Activated CD8-positive, alpha-beta T cell treated with anti-CD3 and anti-CD28 coated beads for 36 hours (primary cell): ENCODE data around the gene FAM219A. TPM values are rescaled to one million over a fixed set of nuclear protein-coding genes. Genes with fewer than 3 reads are reported as not detected.

Experiments used
- ATAC-seq: fragments of 200-7000 bp; cut with Tn5 transposase; one replicate; pipeline ENCODE4 v1.10.0; 2021; ENCODE audit warnings: mild to moderate bottlenecking, moderate library complexity
- CTCF ChIA-PET: fragments of 350-600 bp; sonication (Branson Sonifier 250); formaldehyde crosslinking; loops from one replicate; lab custom pipeline; 2021; ENCODE audit warnings: antibody characterized with exemption; lab: Charles Lee
- POLR2A ChIA-PET: fragments of 350-600 bp; sonication (Branson Sonifier 250); formaldehyde crosslinking; loops from one replicate; lab custom pipeline; 2021; ENCODE audit warnings: antibody characterized with exemption; lab: Charles Lee
- DNase-seq: peaks from one replicate; pipeline ENCODE4 v3.0.0-alpha.2; 2020
- H3K27ac Mint-ChIP-seq: one replicate; pipeline ENCODE4 v1.8.0; 2021; ENCODE audit warnings: mild to moderate bottlenecking, mixed read lengths
- H3K27me3 Mint-ChIP-seq: one replicate; pipeline ENCODE4 v1.8.0; 2021; ENCODE audit warnings: mixed read lengths
- H3K36me3 Mint-ChIP-seq: one replicate; pipeline ENCODE4 v1.8.0; 2021; ENCODE audit warnings: low read depth, mixed read lengths
- H3K4me1 Mint-ChIP-seq: one replicate; pipeline ENCODE4 v1.8.0; 2021; ENCODE audit warnings: low read depth, mixed read lengths
- H3K4me3 Mint-ChIP-seq: one replicate; pipeline ENCODE4 v1.8.0; 2021; ENCODE audit warnings: mild to moderate bottlenecking, moderate library complexity, mixed read lengths
- H3K9me3 Mint-ChIP-seq: one replicate; pipeline ENCODE4 v1.8.0; 2021; ENCODE audit warnings: mixed read lengths
- CTCF ChIP-seq: fragments of 200-600 bp; IDR thresholded peaks from one replicate; pipeline ENCODE4 v1.8.0; 2022; ENCODE audit warnings: antibody characterized with exemption, mild to moderate bottlenecking
- intact Hi-C: fragments of 100-400 bp; cut with micrococcal nuclease; formaldehyde crosslinking; loops from one replicate; pipeline ENCODE4 v1.10.0; 2022
- total RNA-seq, 2 experiments: library from RNA; stranded (reverse); gene quantifications; one replicate each; pipeline ENCODE4 v1.2.3, GENCODE V29; 2021

Gene FAM219A
- total RNA-seq = 1 to 10 TPM; 8.2 to 9.2 TPM

- TF ChIP-seq CTCF = no peak
- ATAC-seq (peak; percentile 92), DNase-seq (peak; percentile 99)
- ChIA-PET POLR2A (interaction anchor here (1.0 kb wide), 2 partner anchors 9 to 189 kb away, joined by 3 read pairs; no protein-coding TSS in a partner anchor), CTCF (interaction anchor here (0.8 to 1.9 kb wide), 4 partner anchors 42 to 134 kb away, joined by 3 to 7 read pairs (median 4); no protein-coding TSS in a partner anchor)
- peaks cover 42% of the 10 kb centered on the region for H3K4me1 Mint-ChIP-seq
- no peaks in the 10 kb centered on the region for H3K9me3 Mint-ChIP-seq
- peaks cover 9% of the 10 kb centered on the region for H3K27me3 Mint-ChIP-seq
- intact Hi-C loops = no loop called here
- no peaks in the 10 kb centered on the region for H3K36me3 Mint-ChIP-seq
- peak within 1 kb of the TSS; percentile 86 for H3K4me3 Mint-ChIP-seq
- peak within 1 kb of the TSS; percentile 78 for H3K27ac Mint-ChIP-seq
Measured at GRCh38 chr9:34458013-34458958, at the start of gene FAM219A, which contains the start of gene DNAI1. Gene FAM219A, minus strand, starts transcription at chr9:34458570. Its CDS starts 307 bp downstream, at chr9:34458263. Gene DNAI1, plus strand, starts transcription at chr9:34458805. Its CDS starts 201 bp downstream, at chr9:34459006.

- no peak for DNase-seq
- ChIA-PET CTCF (interaction anchor here (1.5 kb wide), 1 partner anchor 69 kb away, joined by 4 read pairs; no protein-coding TSS in a partner anchor), POLR2A (interaction anchor here (0.7 to 0.8 kb wide), 2 partner anchors 31 to 129 kb away, joined by 3 read pairs; partner anchors contain the start of gene SIGMAR1)
- TF ChIP-seq CTCF = no peak
- Mint-ChIP-seq H3K27ac (no peak overlapping the region), H3K4me1 (no peaks in the 10 kb centered on the region), H3K9me3 (no peaks in the 10 kb centered on the region), H3K27me3 (peaks cover 4% of the 10 kb centered on the region), H3K4me3 (no peak overlapping the region), H3K36me3 (no peaks in the 10 kb centered on the region)
- intact Hi-C loops = no loop called here
- ATAC-seq = no peak
Measured at GRCh38 chr9:34507966-34508365, 49.6 kb upstream of the FAM219A start.

- Mint-ChIP-seq H3K9me3 (no peaks in the 10 kb centered on the region), H3K27ac (no peak overlapping the region), H3K36me3 (no peaks in the 10 kb centered on the region), H3K27me3 (peaks cover 4% of the 10 kb centered on the region), H3K4me1 (no peaks in the 10 kb centered on the region), H3K4me3 (no peak overlapping the region)
- ATAC-seq (no peak), DNase-seq (no peak)
- ChIA-PET CTCF (interaction anchor here (1.1 to 3.2 kb wide), 4 partner anchors 69 to 104 kb away, joined by 3 to 19 read pairs (median 6); no protein-coding TSS in a partner anchor), POLR2A (interaction anchor here (0.7 to 0.8 kb wide), 2 partner anchors 31 to 130 kb away, joined by 3 read pairs; partner anchors contain the start of gene SIGMAR1)
- TF ChIP-seq CTCF = no peak
- intact Hi-C loops = no loop called here
Measured at GRCh38 chr9:34507556-34507955, 49.2 kb upstream of the FAM219A start.

- no peak for DNase-seq
- ChIA-PET POLR2A (interaction anchor here (1.2 kb wide), 1 partner anchor 49 kb away, joined by 3 read pairs; no protein-coding TSS in a partner anchor), CTCF (interaction anchor here (1.1 to 3.2 kb wide), 5 partner anchors 40 to 103 kb away, joined by 3 to 19 read pairs (median 4); no protein-coding TSS in a partner anchor)
- Mint-ChIP-seq H3K27me3 (peaks cover 4% of the 10 kb centered on the region), H3K27ac (no peak overlapping the region), H3K9me3 (no peaks in the 10 kb centered on the region), H3K4me1 (no peaks in the 10 kb centered on the region), H3K36me3 (no peaks in the 10 kb centered on the region), H3K4me3 (no peak overlapping the region)
- intact Hi-C loops = no loop called here
- no peak for ATAC-seq
- TF ChIP-seq CTCF = no peak
Measured at GRCh38 chr9:34506623-34507022, 48.3 kb upstream of the FAM219A start.
